IMR-90 (cell line): ENCODE measurements around the gene TIPARP. TPM values are rescaled to one million over a fixed set of nuclear protein-coding genes. Genes with fewer than 3 reads are reported as not detected.

Experiments used
- ATAC-seq: fragments of 200-7000 bp; cut with Tn5 transposase; 2 replicates; pipeline ENCODE4 v1.9.1; 2020; ENCODE audit warnings: low read depth, mild to moderate bottlenecking, moderate library complexity
- BruUV-seq: library from RNA; stranded (reverse); fragments of 400-500 nt; replicated peaks from 2 replicates; lab custom pipeline; 2021; lab: Mats Ljungman, UMichigan
- CTCF ChIA-PET: fragments of 300-600 bp; formaldehyde crosslinking; extraction: SDS; loops from one replicate; lab custom pipeline; 2021; ENCODE audit warnings: antibody characterized with exemption; lab: Yijun Ruan, JAX
- POLR2A ChIA-PET: fragments of 300-600 bp; sonication (Branson Sonifier 250); formaldehyde crosslinking; loops from one replicate; lab custom pipeline; 2022; ENCODE audit warnings: antibody characterized with exemption; ENCODE audit not compliant: unreplicated experiment; lab: Charles Lee
- DNase-seq: peaks from one replicate; pipeline ENCODE4 v3.0.0; 2013
- H2AFZ ChIP-seq: replicated peaks from 2 replicates; pipeline ENCODE3; 2013; ENCODE audit warnings: low read length, mild to moderate bottlenecking; ENCODE audit not compliant: poor library complexity
- H2AK5ac ChIP-seq: 2 replicates; pipeline ENCODE4 v1.6.1; 2013; ENCODE audit warnings: low read depth, low read length, inconsistent platforms
- H2AK9ac ChIP-seq: replicated peaks from 2 replicates; pipeline ENCODE3; 2013; ENCODE audit warnings: mild to moderate bottlenecking, low read depth, low read length, moderate library complexity; ENCODE audit not compliant: poor library complexity
- H2BK120ac ChIP-seq: 2 replicates; pipeline ENCODE4 v1.6.1; 2013; ENCODE audit warnings: low read depth, low read length, inconsistent platforms
- H2BK15ac ChIP-seq: 3 replicates; pipeline ENCODE4 v1.6.1; 2013; ENCODE audit warnings: low read depth, low read length, inconsistent platforms
- H2BK20ac ChIP-seq: 2 replicates; pipeline ENCODE4 v1.6.1; 2013; ENCODE audit warnings: low read depth, mild to moderate bottlenecking, inconsistent platforms, low read length, moderate library complexity
- H2BK5ac ChIP-seq: 2 replicates; pipeline ENCODE4 v1.6.1; 2013; ENCODE audit warnings: mild to moderate bottlenecking, low read depth, low read length, inconsistent platforms; ENCODE audit not compliant: poor library complexity, severe bottlenecking
- H3K14ac ChIP-seq: replicated peaks from 2 replicates; pipeline ENCODE4 v1.6.1; 2013; ENCODE audit warnings: low read depth, low read length, inconsistent platforms
- H3K18ac ChIP-seq: 2 replicates; pipeline ENCODE4 v1.6.1; 2013; ENCODE audit warnings: low read depth, low read length, control low read depth
- H3K23ac ChIP-seq: 2 replicates; pipeline ENCODE4 v1.6.1; 2013; ENCODE audit warnings: low read depth, low read length, inconsistent platforms
- H3K27ac ChIP-seq: 2 replicates; pipeline ENCODE4 v1.5.1; 2013; ENCODE audit warnings: mild to moderate bottlenecking, control low read depth, low read length; ENCODE audit not compliant: insufficient read depth
- H3K27me3 ChIP-seq: 2 replicates; pipeline ENCODE4 v1.6.1; 2013; ENCODE audit warnings: low read length; ENCODE audit not compliant: control insufficient read depth, insufficient read depth
- H3K36me3 ChIP-seq: 2 replicates; pipeline ENCODE4 v1.6.1; 2013; ENCODE audit warnings: low read length, mixed read lengths; ENCODE audit not compliant: control insufficient read depth, insufficient read depth
- H3K4ac ChIP-seq: 2 replicates; pipeline ENCODE4 v1.6.1; 2013; ENCODE audit warnings: low read depth, low read length, inconsistent platforms
- H3K4me1 ChIP-seq: 2 replicates; pipeline ENCODE4 v1.6.1; 2013; ENCODE audit warnings: low read length, mixed read lengths; ENCODE audit not compliant: control insufficient read depth, insufficient read depth
- H3K4me2 ChIP-seq: 2 replicates; pipeline ENCODE4 v1.6.1; 2013; ENCODE audit warnings: low read depth, mild to moderate bottlenecking, control low read depth, low read length, moderate library complexity
- H3K4me3 ChIP-seq: 2 replicates; pipeline ENCODE4 v1.5.1; 2013; ENCODE audit warnings: low read depth, mild to moderate bottlenecking, control low read depth, low read length, moderate library complexity; ENCODE audit not compliant: insufficient read depth
- H3K56ac ChIP-seq: 2 replicates; pipeline ENCODE4 v1.6.1; 2013; ENCODE audit warnings: low read length, inconsistent platforms; ENCODE audit not compliant: insufficient read depth; ENCODE audit errors: extremely low read depth
- H3K79me1 ChIP-seq, 2 experiments: 2 replicates each; pipeline ENCODE4 v1.6.1; 2013; ENCODE audit warnings: low read length in 2 of 2, inconsistent platforms in 1 of 2, low read depth in 1 of 2
- H3K9ac ChIP-seq: 2 replicates; pipeline ENCODE4 v1.6.1; 2013; ENCODE audit warnings: low read depth, low read length, control low read depth
- H3K9me1 ChIP-seq: 2 replicates; pipeline ENCODE4 v1.6.1; 2013; ENCODE audit warnings: low read length, inconsistent platforms; ENCODE audit not compliant: insufficient read depth
- H3K9me3 ChIP-seq: 2 replicates; pipeline ENCODE4 v1.6.1; 2013; ENCODE audit warnings: low read length; ENCODE audit not compliant: control insufficient read depth, insufficient read depth
- H4K20me1 ChIP-seq: 2 replicates; pipeline ENCODE4 v1.6.1; 2013; ENCODE audit warnings: low read length, inconsistent platforms; ENCODE audit not compliant: insufficient read depth
- H4K5ac ChIP-seq: 2 replicates; pipeline ENCODE4 v1.6.1; 2013; ENCODE audit warnings: mild to moderate bottlenecking, low read depth, low read length, control low read depth
- H4K8ac ChIP-seq, 2 experiments: 2 replicates each; pipeline ENCODE4 v1.6.1; 2013; ENCODE audit warnings: low read depth in 2 of 2, low read length in 2 of 2, control low read depth in 1 of 2, inconsistent platforms in 1 of 2
- H4K91ac ChIP-seq: 2 replicates; pipeline ENCODE4 v1.6.1; 2013; ENCODE audit warnings: low read depth, low read length, inconsistent platforms; ENCODE audit not compliant: insufficient read depth
- FOS ChIP-seq: fragments of 150-350 bp; IDR thresholded peaks from 2 replicates; pipeline ENCODE4 v1.6.1; 2016; ENCODE audit warnings: low read depth, low read length
- RAD21 ChIP-seq: IDR thresholded peaks from 2 replicates; pipeline ENCODE4 v1.6.1; 2012; ENCODE audit warnings: low read length, improper control_type of control experiment
- RFX5 ChIP-seq: IDR thresholded peaks from 2 replicates; pipeline ENCODE4 v1.8.0; 2012; ENCODE audit warnings: low read depth, mild to moderate bottlenecking, low read length, moderate library complexity
- WGBS, 2 experiments: methylation state at CpG; one replicate each; pipeline versions ENCODE4 v1.1.5 to v1.1.7; 2013; ENCODE audit warnings: missing lambda C conversion rate in 2 of 2; ENCODE audit not compliant: insufficient read length in 1 of 2; ENCODE audit errors: extremely low coverage in 2 of 2; 5-methylcytosine and 5-hydroxymethylcytosine counted together
- dilution Hi-C: fragments of 300-500 bp; cut with HindIII; formaldehyde crosslinking; loops from one replicate; pipeline ENCODE4 v1.14.3; 2018; ENCODE audit warnings: low sequenced_read_pairs; ENCODE audit not compliant: unreplicated experiment
- in situ Hi-C: fragments of 300-500 bp; cut with MboI; formaldehyde crosslinking; loops from 3 replicates; pipeline ENCODE4 v1.14.3; 2019; ENCODE audit warnings: low sequenced_read_pairs, inconsistent platforms, mixed read lengths
- intact Hi-C: fragments of 100-400 bp; cut with micrococcal nuclease; formaldehyde crosslinking; loops from 2 replicates; pipeline ENCODE4 v1.10.0; 2022
- polyA plus RNA-seq, 3 experiments: library from polyadenylated mRNA; depleted of rRNA; stranded (reverse); fragments of >200 nt; gene quantifications; 2 replicates each; pipeline ENCODE4 v1.2.3, GENCODE V29; 2012; ENCODE audit warnings: low replicate concordance in 1 of 3
- total RNA-seq: library from RNA; depleted of rRNA; stranded (reverse); fragments of >200 nt; gene quantifications from 2 replicates; pipeline ENCODE4 v1.2.3, GENCODE V29; 2012

Gene TIPARP
- total and polyA plus RNA-seq, 2 of the 4 experiments (the other 2 are of a cell fraction) = 12.6 to 70.8 TPM

- no peaks in the 10 kb centered on the region for H3K79me1 ChIP-seq
- intact Hi-C loops (no loop called here), dilution Hi-C loops (no loop called here), in situ Hi-C loops (no loop called here)
- no peak overlapping the region for H3K14ac ChIP-seq
- H3K23ac ChIP-seq = no peak overlapping the region
- no peak overlapping the region for H2BK20ac ChIP-seq
- no peak overlapping the region for H2AFZ ChIP-seq
- H4K20me1 ChIP-seq = no peaks in the 10 kb centered on the region
- no peak overlapping the region for H3K4me3 ChIP-seq
- H3K27me3 ChIP-seq = no peaks in the 10 kb centered on the region
- H3K56ac ChIP-seq = no peak overlapping the region
- no peak overlapping the region for H2AK9ac ChIP-seq
- no peak overlapping the region for H3K18ac ChIP-seq
- TF ChIP-seq FOS = 0 out of 2 replicates have a peak, but pooled peaks have one; percentile 2
- no peak for TF ChIP-seq RFX5
- no peak for TF ChIP-seq RAD21
- no peak overlapping the region for H3K9ac ChIP-seq
- BruUV-seq = no TSS peak
- no peak overlapping the region; the same call in 1 of the 2 replicates for H3K4me2 ChIP-seq
- ChIA-PET CTCF (no interaction called here), POLR2A (no interaction called here)
- H3K27ac ChIP-seq = no peak overlapping the region
- no peak overlapping the region for H4K5ac ChIP-seq
- H3K9me1 ChIP-seq = peaks cover 7% of the 10 kb centered on the region
- H2AK5ac ChIP-seq = no peak overlapping the region
- peak; percentile 28; the same call in 1 of the 2 replicates for ATAC-seq
- peak; percentile 75 for DNase-seq
- no peak overlapping the region for H2BK120ac ChIP-seq
- H4K91ac ChIP-seq = no peak overlapping the region
- H4K8ac ChIP-seq = no peak overlapping the region; a peak in 1 of 4 replicates
- H2BK5ac ChIP-seq = no peak overlapping the region
- H3K36me3 ChIP-seq = no peaks in the 10 kb centered on the region
- H3K4ac ChIP-seq = no peak overlapping the region
- no peaks in the 10 kb centered on the region for H3K9me3 ChIP-seq
- WGBS, 2 experiments = no CpG with 5 or more reads among the region's 3 CpGs
- peaks cover 7% of the 10 kb centered on the region for H3K4me1 ChIP-seq
- H2BK15ac ChIP-seq = no peak overlapping the region
These were observed 26.3 kb upstream of the TIPARP start for GRCh38 chr3:156648086-156648485.
